ENCODE measurements around the gene TUBB3. TPM values are rescaled to one million over a fixed set of nuclear protein-coding genes. Genes with fewer than 3 reads are reported as not detected.

The TUBB3 gene
- total RNA-seq, 1 experiment from 2014 or later = 443 TPM

DNA sequence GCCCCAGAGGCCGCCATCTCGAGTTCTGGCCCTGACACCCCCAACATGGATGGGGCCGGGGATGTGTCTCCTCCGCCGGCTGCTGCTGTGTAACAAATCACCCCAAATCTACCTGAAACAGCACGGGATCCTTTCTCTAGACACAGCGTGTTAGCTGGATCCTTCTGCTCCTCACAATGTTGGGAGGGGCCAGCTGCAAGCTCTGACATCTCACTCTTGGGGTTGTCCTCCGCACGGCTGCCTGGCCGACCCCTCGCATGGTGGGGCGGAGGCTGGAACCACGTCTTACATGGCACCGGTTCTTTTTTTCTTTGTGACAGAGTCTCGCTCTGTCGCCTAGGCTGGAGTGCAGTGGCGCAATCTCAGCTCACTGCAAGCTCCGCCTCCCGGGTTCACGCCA, 13.8 kb downstream of the TUBB3 start:
- DNase-seq (ENCODE audit: low read depth) = no peak

DNA sequence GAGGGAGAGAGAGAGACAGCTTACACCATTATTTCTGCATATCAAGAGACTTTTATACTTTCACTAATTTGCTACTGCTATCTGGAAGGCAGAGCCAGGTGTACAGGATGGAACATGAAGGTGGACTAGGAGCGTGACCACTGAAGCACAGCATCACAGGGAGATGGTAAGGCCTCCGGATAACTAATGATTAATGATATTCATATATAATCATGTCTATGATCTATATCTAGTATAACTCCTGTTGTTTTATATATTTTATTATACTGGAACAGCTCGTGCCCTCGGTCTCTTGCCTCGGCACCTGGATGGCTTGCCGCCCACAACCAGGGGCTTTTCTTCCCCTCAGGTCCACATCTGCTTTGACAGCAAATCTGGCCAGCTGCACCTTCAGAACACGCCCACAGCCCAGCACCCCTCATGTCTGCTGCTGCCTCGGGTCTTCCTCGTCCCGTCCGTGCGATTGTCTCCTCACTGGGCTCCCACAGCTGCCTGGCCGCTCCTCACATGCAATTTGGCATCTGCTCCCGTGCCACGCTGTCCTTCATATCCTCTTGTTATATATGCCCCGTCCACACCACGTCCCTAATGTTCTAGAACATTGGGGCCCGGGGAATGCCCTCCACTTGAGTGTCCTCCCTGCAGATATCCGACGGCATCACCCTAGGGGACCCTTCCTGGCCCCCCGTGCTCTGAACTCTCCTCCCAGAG, 15.2 kb downstream of the TUBB3 start:
- no peak for DNase-seq (ENCODE audit: low read depth)

DNA sequence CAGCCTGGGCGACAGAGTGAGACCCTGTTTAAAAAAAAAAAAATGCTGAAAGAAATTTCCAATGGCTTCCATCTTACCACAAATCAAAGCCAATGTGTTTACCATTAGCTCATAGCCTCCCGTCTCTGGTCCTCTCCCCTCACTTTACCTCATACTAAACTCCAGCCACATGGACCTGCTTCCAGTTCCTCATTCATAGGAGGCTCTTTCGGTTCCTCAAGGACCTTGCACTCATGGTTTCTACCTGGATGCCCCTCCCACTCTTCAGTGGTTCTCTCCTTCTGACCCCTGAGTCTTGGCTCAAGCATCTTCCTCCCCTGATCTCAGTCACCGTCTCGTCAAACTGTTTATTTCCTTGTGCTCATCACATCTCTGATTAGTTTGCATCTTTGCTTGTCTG, 21.6 kb downstream of the TUBB3 start:
- DNase-seq (ENCODE audit: low read depth) = no peak

DNA sequence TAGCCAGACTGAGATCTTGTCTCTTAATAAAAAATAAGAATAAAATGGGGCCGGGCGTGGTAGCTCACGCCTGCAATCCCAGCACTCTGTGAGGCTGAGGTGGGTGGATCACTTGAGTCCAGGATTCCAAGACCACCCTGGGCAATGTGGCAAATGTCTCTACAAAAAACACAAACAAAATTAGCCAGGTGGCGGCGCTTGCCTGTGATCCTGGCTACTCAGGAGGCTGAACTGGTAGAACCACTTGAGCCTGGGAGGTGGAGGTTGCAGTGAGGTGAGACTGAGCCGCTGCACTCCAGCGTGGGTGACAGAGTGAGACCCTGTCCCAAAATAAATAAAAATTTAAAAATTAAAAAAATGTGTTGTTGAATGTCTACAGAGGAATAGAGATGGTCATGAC, 22.5 kb downstream of the TUBB3 start:
- DNase-seq (ENCODE audit: low read depth) = no peak

DNA sequence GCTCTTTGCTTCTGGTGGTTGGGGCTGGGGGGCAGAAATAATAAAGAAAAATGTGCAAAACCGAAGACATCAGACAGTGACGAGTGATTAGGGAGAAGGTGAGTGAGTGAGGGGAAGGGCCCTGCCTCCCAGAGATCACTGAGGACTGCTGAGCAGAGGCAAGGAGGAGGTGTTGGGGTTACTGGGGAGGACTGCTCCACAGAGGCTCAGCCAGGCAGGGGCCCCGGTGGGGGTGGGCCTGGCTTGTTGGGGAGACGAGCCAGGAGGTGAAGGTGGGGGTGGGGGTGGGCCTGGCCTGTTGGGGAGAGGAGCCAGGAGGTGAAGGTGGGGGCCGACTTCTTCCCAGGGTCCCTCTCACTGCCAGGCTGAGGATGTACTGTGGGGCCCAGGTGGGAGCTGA, 23.4 kb downstream of the TUBB3 start:
- DNase-seq (ENCODE audit: low read depth) = no peak

DNA sequence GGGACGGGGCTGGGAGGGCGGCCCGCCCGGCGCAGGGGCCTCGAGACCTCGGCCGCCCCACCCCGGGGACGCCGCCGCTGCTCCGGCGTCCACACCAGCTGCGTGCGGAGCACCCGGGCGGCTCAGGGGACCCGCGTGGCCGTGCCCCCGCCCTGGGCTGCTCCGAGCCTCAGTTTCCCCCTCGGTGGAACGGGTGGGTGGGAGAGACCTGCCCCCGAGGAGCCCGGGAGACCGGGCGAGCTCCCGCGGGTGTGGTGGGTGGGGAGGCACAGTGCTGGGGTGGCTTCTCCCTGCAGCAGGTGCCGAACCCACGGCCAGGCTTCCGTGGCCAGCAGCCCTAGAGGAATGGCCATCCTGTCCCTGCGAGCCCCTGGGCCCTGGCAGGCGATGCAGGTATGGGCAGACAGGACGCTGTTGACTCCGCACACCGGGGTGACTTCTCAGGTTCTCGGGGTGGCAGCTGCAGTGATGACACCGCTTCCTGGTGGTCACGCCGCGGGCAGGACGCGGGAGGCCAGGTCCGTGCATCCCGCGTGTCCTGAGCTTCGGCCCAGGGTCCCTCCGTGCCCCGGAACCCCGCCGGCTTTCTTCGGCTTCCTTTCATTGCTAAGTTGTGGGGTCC, 26.1 kb downstream of the TUBB3 start:
- DNase-seq (ENCODE audit: low read depth) = no peak

DNA sequence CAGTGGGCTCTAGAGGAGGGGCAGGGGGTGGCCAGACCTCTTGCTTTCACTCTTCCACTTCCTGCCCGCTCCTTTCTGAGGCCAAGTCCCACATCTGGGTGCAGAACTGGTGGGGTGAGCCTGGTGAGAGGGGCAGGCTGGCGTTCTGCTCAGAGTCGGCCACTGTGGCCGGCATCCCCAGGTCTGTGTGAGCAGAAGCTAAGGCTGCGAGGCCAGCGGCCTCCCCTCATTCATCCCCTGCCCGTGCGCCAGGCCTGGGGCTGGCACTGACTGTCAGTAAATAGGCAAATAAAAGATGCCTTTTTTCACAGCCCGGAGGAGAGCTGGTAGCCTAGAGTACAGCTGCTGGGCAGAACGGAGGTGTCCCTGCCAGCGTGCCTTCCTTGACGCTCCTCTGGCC, 26.6 kb downstream of the TUBB3 start:
- DNase-seq (ENCODE audit: low read depth) = no peak

DNA sequence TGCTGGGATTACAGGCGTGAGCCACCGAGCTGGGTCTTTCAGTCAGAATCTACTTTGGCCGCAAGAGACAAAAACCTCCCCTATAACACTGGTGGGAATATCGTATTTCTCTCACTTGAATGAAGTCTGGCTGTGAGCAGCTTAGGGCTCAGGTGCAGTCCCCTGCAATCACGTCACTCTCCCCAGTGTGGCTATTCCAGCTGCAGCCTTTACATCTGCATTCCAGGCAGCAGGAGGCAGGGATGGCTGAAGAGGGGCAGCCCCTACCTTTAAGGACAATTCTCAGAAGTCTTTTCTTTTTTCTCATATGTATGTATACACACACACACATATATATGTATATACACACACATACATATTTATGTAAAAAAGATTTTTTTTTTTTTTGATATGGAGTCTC, 28.4 kb downstream of the TUBB3 start:
- DNase-seq (ENCODE audit: low read depth) = no peak

DNA sequence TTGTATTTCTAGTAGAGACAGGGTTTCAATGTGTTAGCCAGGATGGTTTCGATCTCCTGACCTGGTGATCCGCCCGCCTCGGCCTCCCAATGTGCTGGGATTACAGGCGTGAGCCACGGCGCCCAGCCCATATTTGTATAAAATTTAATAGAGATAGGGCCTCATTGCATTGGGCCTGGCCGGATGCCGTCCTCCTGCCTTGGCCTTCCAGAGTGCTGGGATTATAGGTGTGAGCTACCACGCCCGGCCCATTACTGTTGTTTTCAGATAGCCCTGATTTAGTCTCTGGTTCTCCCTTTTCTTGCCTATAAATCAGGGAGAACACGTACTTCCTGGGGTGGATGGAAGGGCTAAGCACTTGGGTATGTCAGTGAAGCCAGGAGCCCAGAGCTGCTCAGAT, 28.9 kb downstream of the TUBB3 start:
- no peak for DNase-seq (ENCODE audit: low read depth)

DNA sequence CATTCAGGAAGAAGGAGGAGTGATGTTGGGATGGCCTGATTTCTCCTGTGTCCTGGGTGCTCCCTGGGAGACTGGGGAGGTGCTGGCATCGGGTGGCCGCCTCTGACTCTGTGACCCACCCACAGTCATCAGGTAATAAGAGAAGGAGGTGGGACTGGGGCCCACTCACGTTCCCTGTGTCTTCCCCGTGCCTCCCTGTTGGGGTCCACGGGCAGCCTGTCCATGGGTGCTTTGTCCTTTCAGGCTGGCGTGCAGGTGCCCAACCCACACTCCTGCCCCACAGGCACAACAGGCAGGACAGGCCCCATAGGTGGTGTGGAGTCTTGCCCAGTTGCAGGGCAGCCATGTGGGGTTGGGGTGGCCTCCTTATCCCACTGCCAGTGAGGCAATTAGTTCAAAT, 29.4 kb downstream of the TUBB3 start:
- no peak for DNase-seq (ENCODE audit: low read depth)

DNA sequence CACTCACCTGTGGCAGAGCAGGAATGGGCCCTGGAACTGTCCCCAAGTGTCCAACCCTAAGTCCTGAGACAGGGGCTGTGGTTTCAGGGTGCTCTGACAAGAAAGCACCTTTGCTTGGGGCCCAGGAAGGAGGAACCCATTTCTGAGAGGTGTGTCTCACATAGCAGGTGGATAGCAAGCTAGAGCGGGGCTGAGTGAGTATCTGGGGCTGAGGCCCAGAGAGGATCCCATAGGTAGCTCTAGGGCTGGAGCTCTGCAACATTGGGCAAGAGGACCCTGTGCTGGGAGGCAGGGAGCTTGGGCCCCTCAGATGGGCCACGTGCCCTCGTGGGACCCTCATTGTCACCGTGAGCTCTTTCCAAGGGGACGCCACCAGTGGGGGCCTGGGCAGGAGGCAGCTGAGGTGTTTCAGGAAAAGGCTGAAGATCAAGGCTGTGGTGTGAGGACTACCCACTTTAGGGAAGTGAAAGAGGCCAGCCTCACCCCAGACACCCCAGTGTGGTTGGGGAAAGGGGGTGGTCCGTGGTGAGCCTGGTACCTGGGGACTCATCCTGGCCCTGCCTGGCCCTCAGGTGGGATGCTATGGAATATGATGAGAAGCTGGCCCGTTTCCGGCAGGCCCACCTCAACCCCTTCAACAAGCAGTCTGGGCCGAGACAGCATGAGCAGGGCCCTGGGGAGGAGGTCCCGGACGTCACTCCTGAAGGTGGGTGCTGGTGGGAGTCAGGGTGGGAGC, 30.7 kb downstream of the TUBB3 start:
- DNase-seq (ENCODE audit: low read depth) = no peak

DNA sequence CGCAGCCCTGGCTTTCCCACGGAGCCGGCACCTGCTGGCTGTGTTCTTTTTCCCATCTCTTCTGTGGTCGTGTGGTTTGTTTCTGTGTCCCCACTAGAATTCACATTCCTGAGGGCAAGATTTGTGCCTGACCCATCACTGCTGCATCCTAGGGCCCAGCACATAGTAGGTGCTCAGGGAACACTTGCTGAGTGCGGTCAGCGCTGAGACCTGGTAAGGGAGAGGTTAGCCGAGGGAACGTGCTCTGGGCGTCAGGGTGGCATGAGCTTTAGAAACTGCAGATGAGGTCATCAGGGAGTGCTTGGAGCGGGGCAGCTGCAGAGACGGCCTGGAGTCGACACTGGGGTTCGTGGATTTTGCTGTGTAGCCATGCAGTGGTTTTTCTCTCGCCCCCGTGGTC, 31.3 kb downstream of the TUBB3 start:
- no peak for DNase-seq (ENCODE audit: low read depth)

DNA sequence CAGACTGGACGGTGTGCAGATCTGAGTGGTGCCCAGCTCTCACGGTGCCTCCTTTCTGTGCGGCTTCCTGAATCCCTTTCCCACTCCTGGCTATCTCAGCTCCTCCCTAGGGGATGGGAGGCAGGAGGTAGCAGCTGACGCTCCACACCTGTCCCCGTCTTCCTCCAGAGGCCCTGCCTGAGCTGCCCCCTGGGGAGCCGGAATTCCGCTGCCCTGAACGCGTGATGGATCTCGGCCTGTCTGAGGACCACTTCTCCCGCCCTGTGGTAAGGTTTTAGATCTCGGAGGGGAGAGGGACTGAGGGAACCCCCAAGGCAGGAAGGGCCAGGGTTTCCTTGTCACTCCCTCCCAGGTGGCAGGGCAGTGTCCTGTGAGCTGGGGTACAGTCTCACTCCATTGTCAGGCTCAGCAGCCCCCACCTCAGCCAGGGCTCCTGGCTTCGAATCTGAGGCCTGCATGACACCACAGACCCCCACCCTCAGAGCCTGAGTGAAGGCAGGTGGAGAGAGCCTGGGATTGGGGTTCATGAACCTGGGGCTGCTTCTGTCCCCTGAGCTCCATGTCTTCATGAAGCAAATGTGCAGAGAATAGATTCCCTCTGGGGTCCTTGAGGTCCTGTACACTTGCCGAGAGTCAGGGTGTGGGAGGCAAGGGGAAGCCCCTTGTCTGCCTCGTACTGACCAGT, 32.0 kb downstream of the TUBB3 start:
- DNase-seq (ENCODE audit: low read depth) = no peak

DNA sequence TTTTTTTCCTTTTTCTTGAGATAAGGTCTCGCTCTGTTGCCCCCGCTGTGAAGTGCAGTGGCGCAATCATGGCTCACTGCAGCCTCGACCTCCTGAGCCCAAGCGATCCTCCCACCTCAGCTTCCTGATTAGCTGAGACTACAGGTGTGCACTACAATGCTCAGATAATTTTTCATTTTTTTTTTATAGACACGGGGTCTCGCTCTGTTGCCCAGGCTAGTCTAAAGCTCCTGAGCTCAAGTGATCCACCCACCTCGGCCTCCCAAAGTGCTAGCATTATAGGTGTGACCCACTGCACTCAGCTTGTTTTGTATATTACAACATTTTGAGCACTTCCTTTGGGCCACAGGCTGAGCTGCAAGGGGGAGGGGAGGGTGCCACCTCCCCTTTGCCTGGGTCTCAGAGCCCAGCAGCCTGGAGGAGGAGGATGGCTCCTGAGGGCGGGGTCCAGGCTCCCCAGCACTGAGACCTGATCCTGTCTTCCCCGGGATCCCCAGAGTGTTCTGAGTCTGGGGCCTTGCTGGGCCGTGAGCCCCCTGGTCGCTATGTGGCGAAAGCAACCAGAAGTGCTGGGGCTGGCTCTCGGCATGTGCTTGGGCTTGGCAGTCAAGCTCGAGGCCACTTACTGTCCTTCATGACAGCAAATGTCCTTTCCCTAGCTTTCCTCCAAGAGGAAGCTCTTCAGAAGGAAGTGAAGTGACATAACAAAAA, 33.5 kb downstream of the TUBB3 start:
- no peak for DNase-seq (ENCODE audit: low read depth)

DNA sequence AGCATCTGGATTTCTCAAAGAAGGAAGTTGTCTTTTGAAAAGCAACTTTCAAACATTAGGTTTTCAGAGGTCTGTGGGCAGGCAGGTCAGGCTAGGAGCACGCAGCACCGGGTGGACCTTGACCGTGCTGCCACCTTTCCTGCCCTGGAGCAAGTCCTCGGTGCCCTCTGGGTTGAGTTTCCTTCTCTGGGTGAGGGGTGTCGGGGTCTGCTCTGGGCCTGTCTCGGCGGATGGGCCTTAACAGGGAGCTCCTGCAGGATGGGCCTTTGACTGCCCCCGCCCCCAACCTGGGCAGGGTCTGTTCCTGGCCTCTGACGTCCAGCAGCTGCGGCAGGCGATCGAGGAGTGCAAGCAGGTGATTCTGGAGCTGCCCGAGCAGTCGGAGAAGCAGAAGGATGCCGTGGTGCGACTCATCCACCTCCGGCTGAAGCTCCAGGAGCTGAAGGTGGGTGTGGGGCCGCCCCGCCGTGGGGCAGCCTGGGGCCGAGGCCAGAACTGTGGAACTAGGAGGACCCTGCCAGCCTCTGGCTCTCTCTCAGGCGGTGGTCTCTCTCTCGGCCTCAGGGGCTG, 34.2 kb downstream of the TUBB3 start:
- DNase-seq (ENCODE audit: low read depth) = no peak

DNA sequence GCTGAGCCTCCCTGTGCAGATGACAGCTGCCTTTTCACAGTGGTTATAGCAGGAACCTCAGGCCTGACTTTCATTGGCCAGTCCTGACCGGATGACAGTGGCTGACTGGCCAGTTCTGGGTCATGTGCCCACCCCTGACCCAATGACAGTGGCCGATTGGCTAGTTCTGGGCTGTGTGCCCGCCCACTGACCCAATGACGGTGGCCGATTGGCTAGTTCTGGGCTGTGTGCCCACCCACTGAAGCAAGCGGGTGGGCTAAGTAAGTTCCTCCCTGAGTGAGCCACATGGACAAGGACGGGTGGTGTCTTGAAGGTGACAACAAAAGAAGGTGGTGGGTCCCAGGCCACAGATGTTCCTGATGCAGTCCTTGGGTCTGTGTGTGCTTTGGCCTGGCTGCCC, 34.9 kb downstream of the TUBB3 start:
- peak; percentile 32 for DNase-seq (ENCODE audit: low read depth)

DNA sequence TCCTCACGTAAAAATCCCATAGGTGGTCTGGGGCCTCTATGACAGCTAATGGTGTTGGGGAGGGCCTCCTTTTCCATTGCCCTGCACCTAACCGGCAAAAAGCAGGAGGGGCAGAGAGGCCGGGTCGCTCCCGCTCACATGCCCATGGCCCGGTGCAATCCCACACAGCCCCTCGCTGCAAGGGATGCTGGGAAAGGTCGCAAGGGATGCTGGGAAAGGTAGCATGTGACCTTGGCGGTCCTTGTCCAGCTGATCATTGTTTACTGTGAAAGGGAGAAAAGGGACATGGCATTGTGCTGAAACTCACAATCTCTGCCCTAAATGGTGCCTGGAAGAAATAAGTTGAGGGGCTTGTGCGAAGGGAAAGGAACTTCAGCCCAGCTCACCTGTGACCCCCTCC, 35.5 kb downstream of the TUBB3 start:
- no peak for DNase-seq (ENCODE audit: low read depth)

DNA sequence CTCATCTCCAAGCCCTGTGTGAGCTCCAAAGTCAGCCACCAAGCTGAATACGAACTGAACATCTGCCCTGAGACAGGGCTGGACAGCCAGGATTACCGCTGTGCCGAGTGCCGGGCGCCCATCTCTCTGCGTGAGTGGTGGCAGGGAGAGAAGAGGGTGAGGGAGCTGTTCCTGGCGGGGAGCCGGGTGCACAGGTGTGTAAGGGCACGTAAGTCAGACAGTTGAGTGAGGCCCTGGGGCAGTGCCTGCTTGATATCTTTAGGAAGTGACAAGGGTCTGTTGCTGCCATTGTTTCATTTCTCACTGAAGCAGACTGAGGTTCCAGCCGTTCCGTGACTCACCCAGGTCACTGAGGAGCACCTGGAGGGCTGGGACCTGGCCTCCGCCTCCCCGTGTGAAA, 37.8 kb downstream of the TUBB3 start:
- DNase-seq (ENCODE audit: low read depth) = no peak

DNA sequence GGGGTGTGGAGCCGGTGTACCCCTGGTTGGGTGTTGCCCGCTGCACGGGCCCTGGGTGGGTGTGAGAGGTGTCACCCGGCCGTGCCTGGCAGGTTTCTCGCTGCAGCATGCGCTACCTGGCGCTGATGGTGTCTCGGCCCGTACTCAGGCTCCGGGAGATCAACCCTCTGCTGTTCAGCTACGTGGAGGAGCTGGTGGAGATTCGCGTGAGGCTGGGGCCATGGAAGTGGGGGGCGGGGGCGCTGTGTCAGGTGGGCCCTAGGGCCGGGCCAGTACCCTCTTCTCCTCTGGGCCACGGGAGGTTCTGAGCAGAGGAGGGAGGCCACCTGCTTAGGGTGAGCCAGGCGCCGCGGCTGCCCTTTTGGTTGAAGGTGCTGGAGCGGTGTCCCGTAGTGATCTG, 38.8 kb downstream of the TUBB3 start:
- DNase-seq (ENCODE audit: low read depth) = no peak

DNA sequence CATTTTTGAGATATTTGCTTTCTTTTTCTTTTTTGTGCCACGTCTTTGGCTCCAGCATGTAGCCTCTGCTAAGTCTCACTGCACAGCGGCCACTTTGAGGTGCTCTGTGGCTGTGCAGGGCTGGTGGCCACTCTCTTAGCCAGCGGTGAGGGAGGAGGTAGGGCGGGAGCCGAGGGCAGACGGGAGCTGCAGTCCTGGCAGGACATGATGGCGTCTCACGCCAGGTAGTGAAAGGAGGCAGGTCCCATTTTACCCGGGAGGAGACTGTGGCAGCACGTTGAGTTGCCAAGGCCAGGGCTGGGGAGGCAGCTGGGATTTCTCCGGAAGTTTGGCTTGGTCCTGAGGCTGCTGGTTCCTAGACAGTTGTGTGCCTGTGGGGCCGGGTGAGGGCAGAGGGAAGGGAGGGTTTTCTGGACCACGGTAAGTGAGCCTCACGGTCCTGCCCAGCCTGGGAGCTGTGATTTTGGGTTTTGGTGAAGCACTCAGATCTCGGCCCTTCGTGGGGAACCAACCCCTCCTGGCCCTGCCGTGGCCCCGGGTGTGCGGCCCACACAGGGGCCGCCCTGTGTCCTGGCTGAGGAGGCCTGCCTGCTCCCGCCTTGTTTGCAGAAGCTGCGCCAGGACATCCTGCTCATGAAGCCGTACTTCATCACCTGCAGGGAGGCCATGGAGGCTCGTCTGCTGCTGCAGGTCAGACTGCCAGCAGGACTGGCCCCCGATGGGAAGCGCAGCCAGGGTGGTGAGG, 39.8 kb downstream of the TUBB3 start:
- DNase-seq (ENCODE audit: low read depth) = no peak

DNA sequence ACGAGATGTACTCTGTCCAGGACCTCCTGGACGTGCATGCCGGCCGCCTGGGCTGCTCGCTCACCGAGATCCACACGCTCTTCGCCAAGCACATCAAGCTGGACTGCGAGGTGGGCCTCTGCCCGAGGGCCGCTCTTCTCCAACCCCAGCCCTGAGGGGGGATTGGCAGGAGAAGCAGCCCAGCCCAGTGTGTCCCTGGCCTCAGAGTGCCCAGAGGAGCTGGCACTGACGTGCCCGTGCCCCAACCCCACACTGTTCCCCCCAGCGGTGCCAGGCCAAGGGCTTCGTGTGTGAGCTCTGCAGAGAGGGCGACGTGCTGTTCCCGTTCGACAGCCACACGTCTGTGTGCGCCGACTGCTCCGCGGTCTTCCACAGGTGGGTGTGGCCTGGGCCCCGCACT, 41.1 kb downstream of the TUBB3 start:
- DNase-seq (ENCODE audit: low read depth) = no peak
